HCT116 (cell line): ENCODE data around the gene AFAP1L2. TPM values are rescaled to one million over a fixed set of nuclear protein-coding genes. Genes with fewer than 3 reads are reported as not detected.

ENCODE experiments used
- ATAC-seq: fragments of 200-7000 bp; cut with Tn5 transposase; 2 replicates; pipeline ENCODE4 v1.9.1; 2020; ENCODE audit warnings: mild to moderate bottlenecking, moderate library complexity
- Bru-seq: library from RNA; stranded (reverse); fragments of 400-500 nt; gene quantifications from one replicate; lab custom pipeline; 2021; lab: Mats Ljungman, UMichigan
- BruChase-seq, 2 experiments: library from RNA; stranded (reverse); fragments of 400-500 nt; gene quantifications; one replicate each; lab custom pipeline; 2021; lab: Mats Ljungman, UMichigan
- BruUV-seq: library from RNA; stranded (reverse); fragments of 400-500 nt; replicated peaks from 2 replicates; lab custom pipeline; 2021; lab: Mats Ljungman, UMichigan
- CTCF ChIA-PET: fragments of 300-600 bp; sonication (Branson Sonifier 250); formaldehyde crosslinking; loops from one replicate; lab custom pipeline; 2021; ENCODE audit warnings: antibody characterized with exemption; lab: Charles Lee
- POLR2A ChIA-PET: fragments of 300-600, 350-600 bp; sonication (Branson Sonifier 250); formaldehyde crosslinking; loops from one replicate; lab custom pipeline; 2021; ENCODE audit warnings: antibody characterized with exemption; lab: Charles Lee
- RAD21 ChIA-PET, 2 experiments: fragments of 300-600 bp; sonication (Branson Sonifier 250); formaldehyde crosslinking; loops; one replicate each; lab custom pipeline; 2023; ENCODE audit warnings: low total read pairs in 2 of 2; ENCODE audit not compliant: uncharacterized antibody in 2 of 2, unreplicated experiment in 2 of 2, low non-redundant PET in 1 of 2; lab: Charles Lee
- DNase-seq: peaks from one replicate; pipeline ENCODE4 v3.0.0-alpha.2; 2010; ENCODE audit warnings: low read depth, low spot score
- H2AFZ ChIP-seq: fragments of 200-600 bp; shearing (Covaris generic), sonication (generic); 2 replicates; pipeline ENCODE4 v1.6.1; 2017; ENCODE audit warnings: low read depth, mixed run types, mixed read lengths, antibody characterized with exemption, low read length; ENCODE audit not compliant: poor library complexity, severe bottlenecking
- H3K27ac ChIP-seq: 2 replicates; pipeline ENCODE4 v1.5.1; 2012; ENCODE audit warnings: low read depth, low read length
- H3K27me3 ChIP-seq: fragments of 200-600 bp; sonication (generic); 2 replicates; pipeline ENCODE4 v1.6.1; 2016; ENCODE audit warnings: mixed run types, low read length, mixed read lengths; ENCODE audit not compliant: insufficient read depth
- H3K36me3 ChIP-seq, 2 experiments: fragments of 200-500 bp in 1 of 2; fragments of 200-600 bp in 1 of 2; sonication (Bioruptor generic) in 1 of 2; sonication (generic) in 1 of 2; 2 replicates each; pipeline versions ENCODE4 v1.5.1 to v1.6.1; 2014 to 2016; ENCODE audit warnings: low read length in 2 of 2, inconsistent platforms in 1 of 2, mixed read lengths in 1 of 2, mixed run types in 1 of 2; ENCODE audit not compliant: insufficient read depth in 2 of 2, control insufficient read depth in 1 of 2
- H3K4me1 ChIP-seq, 2 experiments: fragments of 200-600 bp in 1 of 2; sonication (generic) in 1 of 2; 2 replicates each; pipeline versions ENCODE4 v1.5.1 to v1.6.1; 2012 to 2017; ENCODE audit warnings: low read length in 2 of 2, inconsistent platforms in 1 of 2, mild to moderate bottlenecking in 1 of 2, mixed read lengths in 1 of 2, mixed run types in 1 of 2, moderate library complexity in 1 of 2; ENCODE audit not compliant: insufficient read depth in 2 of 2, control insufficient read depth in 1 of 2
- H3K4me2 ChIP-seq: fragments of 200-600 bp; sonication (generic); 2 replicates; pipeline ENCODE4 v1.6.1; 2017; ENCODE audit warnings: mixed run types, low read length, mixed read lengths
- H3K4me3 ChIP-seq, 2 experiments: fragments of 200-600 bp in 1 of 2; sonication (generic) in 1 of 2; replicated peaks in 1 of 2; 2 replicates each; pipeline ENCODE4 v1.5.1; 2011 to 2016; ENCODE audit warnings: low read length in 2 of 2, control low read depth in 1 of 2, low read depth in 1 of 2, mild to moderate bottlenecking in 1 of 2, mixed read lengths in 1 of 2, mixed run types in 1 of 2
- H3K79me2 ChIP-seq: fragments of 200-600 bp; sonication (generic); 2 replicates; pipeline ENCODE4 v1.6.1; 2017; ENCODE audit warnings: mild to moderate bottlenecking, mixed run types, low read length, moderate library complexity, mixed read lengths; ENCODE audit not compliant: insufficient read depth
- H3K9ac ChIP-seq: fragments of 200-600 bp; sonication (generic); 2 replicates; pipeline ENCODE4 v1.6.1; 2016; ENCODE audit warnings: low read length, mixed read lengths
- H3K9me2 ChIP-seq: fragments of 200-600 bp; sonication (generic), shearing (Covaris generic); 2 replicates; pipeline ENCODE4 v1.6.1; 2017; ENCODE audit warnings: mixed run types, mild to moderate bottlenecking, moderate library complexity; ENCODE audit not compliant: insufficient read depth
- H3K9me3 ChIP-seq, 2 experiments: fragments of 200-500 bp in 1 of 2; fragments of 200-600 bp in 1 of 2; sonication (Bioruptor generic) in 1 of 2; sonication (generic) in 1 of 2; 2 replicates each; pipeline ENCODE4 v1.6.1; 2014 to 2017; ENCODE audit warnings: low read length in 2 of 2, mixed read lengths in 2 of 2, inconsistent platforms in 1 of 2, low read depth in 1 of 2, mild to moderate bottlenecking in 1 of 2, mixed run types in 1 of 2, moderate library complexity in 1 of 2; ENCODE audit not compliant: control insufficient read depth in 1 of 2, insufficient read depth in 1 of 2
- H4K20me1 ChIP-seq: fragments of 200-600 bp; sonication (generic), shearing (Covaris generic); 2 replicates; pipeline ENCODE4 v1.6.1; 2017; ENCODE audit warnings: mixed run types, mild to moderate bottlenecking, moderate library complexity; ENCODE audit not compliant: insufficient read depth
- CBX3 ChIP-seq: IDR thresholded peaks from 2 replicates; pipeline ENCODE4 v1.6.1; 2012; ENCODE audit warnings: low read depth
- CEBPB ChIP-seq: IDR thresholded peaks from 2 replicates; pipeline ENCODE4 v1.6.1; 2012; ENCODE audit warnings: low read depth
- EGR1 ChIP-seq: IDR thresholded peaks from 2 replicates; pipeline ENCODE4 v1.6.1; 2012; ENCODE audit warnings: low read depth
- ELF1 ChIP-seq: IDR thresholded peaks from 2 replicates; pipeline ENCODE4 v1.6.1; 2012; ENCODE audit warnings: low read depth, borderline replicate concordance
- JUND ChIP-seq: IDR thresholded peaks from 2 replicates; pipeline ENCODE4 v1.6.1; 2012
- MAX ChIP-seq: IDR thresholded peaks from 2 replicates; pipeline ENCODE4 v1.6.1; 2012
- POLR2A ChIP-seq: IDR thresholded peaks from 2 replicates; pipeline ENCODE4 v1.7.0; 2011; ENCODE audit warnings: borderline replicate concordance; ENCODE audit not compliant: insufficient read depth, insufficient read length; ENCODE audit errors: extremely low read depth
- REST ChIP-seq: IDR thresholded peaks from 2 replicates; pipeline ENCODE4 v1.6.1; 2012; ENCODE audit warnings: low read depth
- SP1 ChIP-seq: IDR thresholded peaks from 2 replicates; pipeline ENCODE4 v1.6.1; 2012; ENCODE audit warnings: low read depth
- YY1 ChIP-seq: IDR thresholded peaks from 2 replicates; pipeline ENCODE4 v1.6.1; 2011; ENCODE audit warnings: low read length, low read depth, moderate library complexity, mild to moderate bottlenecking; ENCODE audit not compliant: insufficient replicate concordance; ENCODE audit errors: extremely low read depth
- ZNF274 ChIP-seq: fragments of 200-500 bp; sonication (Bioruptor generic); IDR thresholded peaks from 2 replicates; pipeline ENCODE4 v1.6.1; 2014; ENCODE audit warnings: mild to moderate bottlenecking, low read depth, low read length, inconsistent platforms
- intact Hi-C: fragments of 100-400 bp; cut with micrococcal nuclease; formaldehyde crosslinking; loops from 2 replicates; pipeline ENCODE4 v1.10.0; 2022
- long read RNA-seq: library from polyadenylated mRNA; unstranded; transcript quantifications from one replicate; pipeline ENCODE4 v2.0.0, GENCODE V29; 2021; ENCODE audit not compliant: unreplicated experiment
- polyA plus RNA-seq: library from polyadenylated mRNA; unstranded; fragments of >200 nt; gene quantifications from 2 replicates; pipeline ENCODE4 v1.2.1, GENCODE V29; 2012; ENCODE audit warnings: missing spikeins
- total RNA-seq: library from RNA; stranded (reverse); gene quantifications from one replicate; pipeline ENCODE4 v1.2.1, GENCODE V29; 2021; ENCODE audit not compliant: unreplicated experiment
- TF ChIP-seq, protein P1 (sequence below): IDR thresholded peaks from 2 replicates; pipeline ENCODE4 v1.6.1; 2011; ENCODE audit warnings: mild to moderate bottlenecking, low read length, moderate library complexity; ENCODE audit not compliant: insufficient replicate concordance; ENCODE audit errors: extremely low read depth
- TF ChIP-seq, protein P2 (sequence below), 3 experiments: fragments of 200-600 bp in 1 of 3; sonication (generic) in 1 of 3; IDR thresholded peaks in 2 of 3; conservative IDR thresholded peaks in 1 of 3; 2 replicates each; pipeline ENCODE4 v1.5.1; 2012 to 2017; ENCODE audit warnings: low read depth in 2 of 3, low read length in 2 of 3, antibody characterized with exemption in 1 of 3, borderline replicate concordance in 1 of 3, control low read depth in 1 of 3, mild to moderate bottlenecking in 1 of 3, mixed read lengths in 1 of 3, mixed run types in 1 of 3, moderate library complexity in 1 of 3; ENCODE audit not compliant: insufficient read depth in 1 of 3

AFAP1L2 gene, protein sequence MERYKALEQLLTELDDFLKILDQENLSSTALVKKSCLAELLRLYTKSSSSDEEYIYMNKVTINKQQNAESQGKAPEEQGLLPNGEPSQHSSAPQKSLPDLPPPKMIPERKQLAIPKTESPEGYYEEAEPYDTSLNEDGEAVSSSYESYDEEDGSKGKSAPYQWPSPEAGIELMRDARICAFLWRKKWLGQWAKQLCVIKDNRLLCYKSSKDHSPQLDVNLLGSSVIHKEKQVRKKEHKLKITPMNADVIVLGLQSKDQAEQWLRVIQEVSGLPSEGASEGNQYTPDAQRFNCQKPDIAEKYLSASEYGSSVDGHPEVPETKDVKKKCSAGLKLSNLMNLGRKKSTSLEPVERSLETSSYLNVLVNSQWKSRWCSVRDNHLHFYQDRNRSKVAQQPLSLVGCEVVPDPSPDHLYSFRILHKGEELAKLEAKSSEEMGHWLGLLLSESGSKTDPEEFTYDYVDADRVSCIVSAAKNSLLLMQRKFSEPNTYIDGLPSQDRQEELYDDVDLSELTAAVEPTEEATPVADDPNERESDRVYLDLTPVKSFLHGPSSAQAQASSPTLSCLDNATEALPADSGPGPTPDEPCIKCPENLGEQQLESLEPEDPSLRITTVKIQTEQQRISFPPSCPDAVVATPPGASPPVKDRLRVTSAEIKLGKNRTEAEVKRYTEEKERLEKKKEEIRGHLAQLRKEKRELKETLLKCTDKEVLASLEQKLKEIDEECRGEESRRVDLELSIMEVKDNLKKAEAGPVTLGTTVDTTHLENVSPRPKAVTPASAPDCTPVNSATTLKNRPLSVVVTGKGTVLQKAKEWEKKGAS
- total RNA-seq (0.93 TPM), Bru-seq, nascent RNA (percentile 24 among the genes with signal in this experiment), BruChase-seq, experiment 1, labeled RNA remaining after a 6-hour chase (percentile 22 among the genes with signal in this experiment), BruChase-seq, experiment 2, labeled RNA remaining after a 2-hour chase (percentile 20 among the genes with signal in this experiment)
- 0.59 and 0.68 TPM in 2 replicates for polyA plus RNA-seq
- long read RNA-seq, partial matches to known transcripts, result 2 of 6 reads
- long read RNA-seq, other reads (novel, unspliced or antisense), result 1 of 6 reads

- H3K79me2 ChIP-seq, result no peaks in the 10 kb centered on the region
- ChIA-PET CTCF (no interaction called here), POLR2A (no interaction called here), RAD21 (no interaction called here)
- no peak within 1 kb of the TSS for H3K27ac ChIP-seq
- H3K4me1 ChIP-seq, result peaks cover 0 to 13% of the 10 kb centered on the region in 2 experiments; a peak in 1 of 4 replicates
- DNase-seq (no peak), ATAC-seq (peak; percentile 85)
- H3K9ac ChIP-seq, result no peak within 1 kb of the TSS
- no peaks in the 10 kb centered on the region; the same call in 1 of the 2 replicates for H4K20me1 ChIP-seq
- no peaks in the 10 kb centered on the region for H3K36me3 ChIP-seq
- peak within 1 kb of the TSS; percentile 24 to 26; a peak in 3 of 4 replicates for H3K4me3 ChIP-seq
- BruUV-seq, result no TSS peak
- H3K9me2 ChIP-seq, result no peaks in the 10 kb centered on the region
- intact Hi-C loops, result no loop called here
- no peak within 1 kb of the TSS for H2AFZ ChIP-seq
- H3K9me3 ChIP-seq, result no peaks in the 10 kb centered on the region
- H3K27me3 ChIP-seq, result peaks cover 57% of the 10 kb centered on the region
- peak within 1 kb of the TSS; percentile 66 for H3K4me2 ChIP-seq
- TF ChIP-seq, protein P1, sequence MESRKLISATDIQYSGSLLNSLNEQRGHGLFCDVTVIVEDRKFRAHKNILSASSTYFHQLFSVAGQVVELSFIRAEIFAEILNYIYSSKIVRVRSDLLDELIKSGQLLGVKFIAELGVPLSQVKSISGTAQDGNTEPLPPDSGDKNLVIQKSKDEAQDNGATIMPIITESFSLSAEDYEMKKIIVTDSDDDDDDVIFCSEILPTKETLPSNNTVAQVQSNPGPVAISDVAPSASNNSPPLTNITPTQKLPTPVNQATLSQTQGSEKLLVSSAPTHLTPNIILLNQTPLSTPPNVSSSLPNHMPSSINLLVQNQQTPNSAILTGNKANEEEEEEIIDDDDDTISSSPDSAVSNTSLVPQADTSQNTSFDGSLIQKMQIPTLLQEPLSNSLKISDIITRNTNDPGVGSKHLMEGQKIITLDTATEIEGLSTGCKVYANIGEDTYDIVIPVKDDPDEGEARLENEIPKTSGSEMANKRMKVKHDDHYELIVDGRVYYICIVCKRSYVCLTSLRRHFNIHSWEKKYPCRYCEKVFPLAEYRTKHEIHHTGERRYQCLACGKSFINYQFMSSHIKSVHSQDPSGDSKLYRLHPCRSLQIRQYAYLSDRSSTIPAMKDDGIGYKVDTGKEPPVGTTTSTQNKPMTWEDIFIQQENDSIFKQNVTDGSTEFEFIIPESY, result no peak
- TF ChIP-seq YY1 (no peak), CEBPB (no peak), CBX3 (no peak), JUND (no peak), EGR1 (no peak), POLR2A (no peak), SP1 (no peak), ZNF274 (no peak), ELF1 (no peak), MAX (no peak), REST (no peak)
- TF ChIP-seq, protein P2, sequence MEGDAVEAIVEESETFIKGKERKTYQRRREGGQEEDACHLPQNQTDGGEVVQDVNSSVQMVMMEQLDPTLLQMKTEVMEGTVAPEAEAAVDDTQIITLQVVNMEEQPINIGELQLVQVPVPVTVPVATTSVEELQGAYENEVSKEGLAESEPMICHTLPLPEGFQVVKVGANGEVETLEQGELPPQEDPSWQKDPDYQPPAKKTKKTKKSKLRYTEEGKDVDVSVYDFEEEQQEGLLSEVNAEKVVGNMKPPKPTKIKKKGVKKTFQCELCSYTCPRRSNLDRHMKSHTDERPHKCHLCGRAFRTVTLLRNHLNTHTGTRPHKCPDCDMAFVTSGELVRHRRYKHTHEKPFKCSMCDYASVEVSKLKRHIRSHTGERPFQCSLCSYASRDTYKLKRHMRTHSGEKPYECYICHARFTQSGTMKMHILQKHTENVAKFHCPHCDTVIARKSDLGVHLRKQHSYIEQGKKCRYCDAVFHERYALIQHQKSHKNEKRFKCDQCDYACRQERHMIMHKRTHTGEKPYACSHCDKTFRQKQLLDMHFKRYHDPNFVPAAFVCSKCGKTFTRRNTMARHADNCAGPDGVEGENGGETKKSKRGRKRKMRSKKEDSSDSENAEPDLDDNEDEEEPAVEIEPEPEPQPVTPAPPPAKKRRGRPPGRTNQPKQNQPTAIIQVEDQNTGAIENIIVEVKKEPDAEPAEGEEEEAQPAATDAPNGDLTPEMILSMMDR (IDR thresholded peaks at IDR 0.05 in 2 of 3, conservative IDR thresholded peaks at IDR 0.05 in 1 of 3; ENCODE audit: borderline replicate concordance in 1 of 3, insufficient read depth in 1 of 3, low read depth in 2 of 3, low read length in 2 of 3), result no peak
These were observed at the start of gene AFAP1L2 for GRCh38 chr10:114404171-114405010. Gene AFAP1L2, minus strand, starts transcription at chr10:114404502. Its CDS starts 47 bp downstream, at chr10:114404455.
